Activated naive CD8-positive, alpha-beta T cell treated with anti-CD3 and anti-CD28 coated beads, Interleukin-2, amount 50 U/mL, for 24 hours (primary cell): ENCODE data around the gene ATP6V0C.

ENCODE experiments used
- ATAC-seq: fragments of 150-1000 bp; cut with Tn5 transposase; one replicate; pipeline ENCODE4 v1.10.0; 2021
- DNase-seq: peaks from one replicate; pipeline ENCODE4 v3.0.0; 2021
- H3K27ac Mint-ChIP-seq: one replicate; pipeline ENCODE4 v1.8.0; 2021; ENCODE audit warnings: mild to moderate bottlenecking, mixed read lengths
- H3K27me3 Mint-ChIP-seq: one replicate; pipeline ENCODE4 v1.8.0; 2021; ENCODE audit warnings: mixed read lengths
- H3K36me3 Mint-ChIP-seq: one replicate; pipeline ENCODE4 v1.8.0; 2021; ENCODE audit warnings: low read depth, mixed read lengths
- H3K4me1 Mint-ChIP-seq: one replicate; pipeline ENCODE4 v1.8.0; 2021; ENCODE audit warnings: mixed read lengths
- H3K4me3 Mint-ChIP-seq: one replicate; pipeline ENCODE4 v1.8.0; 2021; ENCODE audit warnings: mild to moderate bottlenecking, moderate library complexity, mixed read lengths
- H3K9me3 Mint-ChIP-seq: one replicate; pipeline ENCODE4 v1.8.0; 2021; ENCODE audit warnings: mixed read lengths

Gene ATP6V0C

GRCh38 chr16:2481676-2482075, 32.1 kb upstream of the ATP6V0C start:
- H3K36me3 Mint-ChIP-seq = no peaks in the 10 kb centered on the region
- ATAC-seq = no peak
- no peak overlapping the region for H3K4me3 Mint-ChIP-seq
- no peaks in the 10 kb centered on the region for H3K27me3 Mint-ChIP-seq
- H3K9me3 Mint-ChIP-seq = no peaks in the 10 kb centered on the region
- H3K4me1 Mint-ChIP-seq = peaks cover 2% of the 10 kb centered on the region
- no peak overlapping the region for H3K27ac Mint-ChIP-seq
- no peak for DNase-seq

- ATAC-seq (no peak), DNase-seq (no peak)
- H3K27ac Mint-ChIP-seq = no peak overlapping the region
- H3K9me3 Mint-ChIP-seq = no peaks in the 10 kb centered on the region
- H3K4me1 Mint-ChIP-seq = peaks cover 8% of the 10 kb centered on the region
- H3K27me3 Mint-ChIP-seq = no peaks in the 10 kb centered on the region
- no peak overlapping the region for H3K4me3 Mint-ChIP-seq
- H3K36me3 Mint-ChIP-seq = no peaks in the 10 kb centered on the region
Measured at GRCh38 chr16:2482249-2482648, 31.5 kb upstream of the ATP6V0C start.

- DNase-seq (no peak), ATAC-seq (no peak)
- H3K4me3 Mint-ChIP-seq = no peak overlapping the region
- peaks cover 14% of the 10 kb centered on the region for H3K4me1 Mint-ChIP-seq
- no peaks in the 10 kb centered on the region for H3K36me3 Mint-ChIP-seq
- H3K27ac Mint-ChIP-seq = no peak overlapping the region
- H3K9me3 Mint-ChIP-seq = no peaks in the 10 kb centered on the region
- H3K27me3 Mint-ChIP-seq = no peaks in the 10 kb centered on the region
Measured at GRCh38 chr16:2482708-2483534, 30.8 kb upstream of the ATP6V0C start.

- Mint-ChIP-seq H3K27ac (no peak overlapping the region), H3K36me3 (no peaks in the 10 kb centered on the region), H3K9me3 (no peaks in the 10 kb centered on the region), H3K4me1 (peaks cover 18% of the 10 kb centered on the region), H3K27me3 (no peaks in the 10 kb centered on the region), H3K4me3 (no peak overlapping the region)
- DNase-seq = no peak
- no peak for ATAC-seq
Measured at GRCh38 chr16:2483939-2484897, 29.5 kb upstream of the ATP6V0C start.

- Mint-ChIP-seq H3K36me3 (no peaks in the 10 kb centered on the region), H3K27ac (no peak overlapping the region), H3K9me3 (no peaks in the 10 kb centered on the region), H3K4me3 (no peak overlapping the region), H3K27me3 (no peaks in the 10 kb centered on the region), H3K4me1 (peaks cover 18% of the 10 kb centered on the region)
- ATAC-seq (no peak), DNase-seq (no peak)
Measured at GRCh38 chr16:2484898-2485508, 28.7 kb upstream of the ATP6V0C start.

GRCh38 chr16:2485811-2486507, 27.8 kb upstream of the ATP6V0C start:
- Mint-ChIP-seq H3K27ac (no peak overlapping the region), H3K36me3 (no peaks in the 10 kb centered on the region), H3K4me1 (peaks cover 18% of the 10 kb centered on the region), H3K4me3 (no peak overlapping the region), H3K27me3 (no peaks in the 10 kb centered on the region), H3K9me3 (no peaks in the 10 kb centered on the region)
- ATAC-seq (no peak), DNase-seq (no peak)

GRCh38 chr16:2486645-2487516, 26.9 kb upstream of the ATP6V0C start:
- Mint-ChIP-seq H3K4me3 (peak overlapping the region; percentile 54), H3K4me1 (peaks cover 18% of the 10 kb centered on the region), H3K9me3 (no peaks in the 10 kb centered on the region), H3K27me3 (no peaks in the 10 kb centered on the region), H3K27ac (peak overlapping the region; percentile 46), H3K36me3 (no peaks in the 10 kb centered on the region)
- ATAC-seq (peak; percentile 94), DNase-seq (peak; percentile 77)

GRCh38 chr16:2487517-2487842, 26.3 kb upstream of the ATP6V0C start:
- peaks cover 18% of the 10 kb centered on the region for H3K4me1 Mint-ChIP-seq
- peak overlapping the region; percentile 54 for H3K4me3 Mint-ChIP-seq

GRCh38 chr16:2487903-2488531, 25.7 kb upstream of the ATP6V0C start:
- DNase-seq (no peak), ATAC-seq (no peak)
- Mint-ChIP-seq H3K4me1 (peaks cover 18% of the 10 kb centered on the region), H3K36me3 (no peaks in the 10 kb centered on the region), H3K9me3 (no peaks in the 10 kb centered on the region), H3K27me3 (no peaks in the 10 kb centered on the region), H3K4me3 (no peak overlapping the region), H3K27ac (no peak overlapping the region)

More at GRCh38 chr16:2487517-2487842, 26.3 kb upstream of the ATP6V0C start:
- no peaks in the 10 kb centered on the region for H3K36me3 Mint-ChIP-seq
- no peak for ATAC-seq
- no peak for DNase-seq
- H3K9me3 Mint-ChIP-seq = no peaks in the 10 kb centered on the region
- H3K27me3 Mint-ChIP-seq = no peaks in the 10 kb centered on the region
- H3K27ac Mint-ChIP-seq = peak overlapping the region; percentile 46

- peaks cover 18% of the 10 kb centered on the region for H3K4me1 Mint-ChIP-seq
- H3K27ac Mint-ChIP-seq = no peak overlapping the region
- no peaks in the 10 kb centered on the region for H3K9me3 Mint-ChIP-seq
- DNase-seq (no peak), ATAC-seq (no peak)
- no peak overlapping the region for H3K4me3 Mint-ChIP-seq
- H3K36me3 Mint-ChIP-seq = no peaks in the 10 kb centered on the region
- no peaks in the 10 kb centered on the region for H3K27me3 Mint-ChIP-seq
Measured at GRCh38 chr16:2489581-2489980, 24.2 kb upstream of the ATP6V0C start.

GRCh38 chr16:2490190-2491105, 23.3 kb upstream of the ATP6V0C start:
- Mint-ChIP-seq H3K36me3 (no peaks in the 10 kb centered on the region), H3K27ac (no peak overlapping the region), H3K4me3 (no peak overlapping the region), H3K9me3 (no peaks in the 10 kb centered on the region), H3K27me3 (no peaks in the 10 kb centered on the region), H3K4me1 (peaks cover 18% of the 10 kb centered on the region)
- ATAC-seq (no peak), DNase-seq (no peak)

GRCh38 chr16:2492292-2492691, 21.5 kb upstream of the ATP6V0C start:
- DNase-seq (no peak), ATAC-seq (no peak)
- H3K4me1 Mint-ChIP-seq = peaks cover 10% of the 10 kb centered on the region
- no peaks in the 10 kb centered on the region for H3K9me3 Mint-ChIP-seq
- no peak overlapping the region for H3K4me3 Mint-ChIP-seq
- no peaks in the 10 kb centered on the region for H3K27me3 Mint-ChIP-seq
- H3K27ac Mint-ChIP-seq = no peak overlapping the region
- no peaks in the 10 kb centered on the region for H3K36me3 Mint-ChIP-seq
